ENCODE measurements around the gene IL22RA2. TPM values are rescaled to one million over a fixed set of nuclear protein-coding genes. Genes with fewer than 3 reads are reported as not detected.

IL22RA2 gene
- total RNA-seq, 1 donor from 2014 or later = not detected

- no peak for DNase-seq (ENCODE audit: low spot score)
Measured at GRCh38 chr6:137167702-137168377, 5.6 kb downstream of the IL22RA2 start.

- no peak for DNase-seq (ENCODE audit: low spot score)
Measured at GRCh38 chr6:137166247-137167098, 7.0 kb downstream of the IL22RA2 start.

- no peak for DNase-seq (ENCODE audit: low spot score)
Measured at GRCh38 chr6:137165375-137166246, 7.8 kb downstream of the IL22RA2 start.

GRCh38 chr6:137163732-137164318, 9.6 kb downstream of the IL22RA2 start:
- DNase-seq (ENCODE audit: low spot score) = no peak

GRCh38 chr6:137162692-137163306, 10.6 kb downstream of the IL22RA2 start:
- DNase-seq (ENCODE audit: low spot score) = no peak

- no peak for DNase-seq (ENCODE audit: low spot score)
Measured at GRCh38 chr6:137161949-137162348, 11.5 kb downstream of the IL22RA2 start.

- DNase-seq (ENCODE audit: low spot score) = no peak
Measured at GRCh38 chr6:137160763-137161162, 12.7 kb downstream of the IL22RA2 start.

GRCh38 chr6:137159912-137160311, 13.5 kb downstream of the IL22RA2 start:
- DNase-seq (ENCODE audit: low spot score) = no peak

GRCh38 chr6:137157601-137158000, 15.8 kb downstream of the IL22RA2 start:
- no peak for DNase-seq (ENCODE audit: low spot score)

GRCh38 chr6:137156650-137157049, 16.8 kb downstream of the IL22RA2 start:
- no peak for DNase-seq (ENCODE audit: low spot score)

- DNase-seq (ENCODE audit: low spot score) = no peak
Measured at GRCh38 chr6:137155830-137156229, 17.6 kb downstream of the IL22RA2 start.

- DNase-seq (ENCODE audit: low spot score) = no peak
Measured at GRCh38 chr6:137150072-137150471, 23.4 kb downstream of the IL22RA2 start.

- no peak for DNase-seq (ENCODE audit: low spot score)
Measured at GRCh38 chr6:137149035-137149393, 24.4 kb downstream of the IL22RA2 start.

GRCh38 chr6:137148306-137149034, 25.0 kb downstream of the IL22RA2 start:
- no peak for DNase-seq (ENCODE audit: low spot score)

- no peak for DNase-seq (ENCODE audit: low spot score)
Measured at GRCh38 chr6:137147195-137147594, 26.2 kb downstream of the IL22RA2 start.

GRCh38 chr6:137146206-137146605, 27.2 kb downstream of the IL22RA2 start:
- DNase-seq (ENCODE audit: low spot score) = no peak

- DNase-seq (ENCODE audit: low spot score) = no peak
Measured at GRCh38 chr6:137145421-137145820, 28.0 kb downstream of the IL22RA2 start.

- DNase-seq (ENCODE audit: low spot score) = no peak
Measured at GRCh38 chr6:137136065-137136464, 37.4 kb downstream of the IL22RA2 start.

GRCh38 chr6:137134483-137134882, 39.0 kb downstream of the IL22RA2 start:
- DNase-seq (ENCODE audit: low spot score) = no peak

GRCh38 chr6:137133122-137133521, 40.3 kb downstream of the IL22RA2 start:
- DNase-seq (ENCODE audit: low spot score) = no peak
